HepG2 (cell line): ENCODE results near the gene PIF1. TPM values are rescaled to one million over a fixed set of nuclear protein-coding genes. Genes with fewer than 3 reads are reported as not detected.

Source experiments
- ATAC-seq: fragments of 200-7000 bp; cut with Tn5 transposase; 3 replicates; pipeline ENCODE4 v1.9.1; 2020; ENCODE audit warnings: mild to moderate bottlenecking, moderate library complexity
- BruUV-seq: library from RNA; stranded (reverse); fragments of 400-500 nt; replicated peaks from 2 replicates; lab custom pipeline; 2021; lab: Mats Ljungman, UMichigan
- CTCF ChIA-PET: fragments of 300-600 bp; formaldehyde crosslinking; extraction: SDS; loops from one replicate; lab custom pipeline; 2021; ENCODE audit warnings: low total read pairs, inconsistent platforms, low intra/inter-chr PET ratio; lab: Yijun Ruan, JAX
- POLR2A ChIA-PET: fragments of 350-600 bp; sonication (Branson Sonifier 250); formaldehyde crosslinking; loops from one replicate; lab custom pipeline; 2020; ENCODE audit warnings: antibody characterized with exemption, inconsistent platforms; lab: Yijun Ruan, JAX
- DNase-seq: peaks from one replicate; pipeline ENCODE4 v3.0.0-alpha.2; 2015; ENCODE audit warnings: low spot score
- FAIRE-seq: peaks from 3 replicates; lab custom pipeline; 2011; peaks lifted over from hg19 to GRCh38; lab: Jason Lieb, UNC
- H2AFZ ChIP-seq: one replicate; pipeline ENCODE4 v1.6.1; 2011; ENCODE audit warnings: low read length, inconsistent platforms
- H3K27ac ChIP-seq: fragments of 300-600 bp; 3 replicates; pipeline ENCODE4 v1.8.0; 2011; ENCODE audit warnings: mixed run types, mild to moderate bottlenecking, mixed read lengths, low read length, inconsistent platforms; ENCODE audit not compliant: insufficient read depth; ENCODE audit errors: extremely low read length
- H3K27me3 ChIP-seq, 2 experiments: fragments of 200-600 bp in 1 of 2; 2 replicates in 1 of 2; 3 replicates in 1 of 2; pipeline versions ENCODE4 v1.6.0 to v1.8.0; 2011; ENCODE audit warnings: low read length in 2 of 2, mild to moderate bottlenecking in 2 of 2, moderate library complexity in 2 of 2, inconsistent platforms in 1 of 2; ENCODE audit not compliant: insufficient read depth in 2 of 2, control insufficient read depth in 1 of 2
- H3K36me3 ChIP-seq, 2 experiments: fragments of 200-600 bp in 1 of 2; replicated peaks in 1 of 2; 2 replicates in 1 of 2; 3 replicates in 1 of 2; pipeline versions ENCODE4 v1.5.1 to v1.8.0; 2011; ENCODE audit warnings: low read length in 2 of 2, inconsistent platforms in 1 of 2; ENCODE audit not compliant: insufficient read depth in 2 of 2, control insufficient read depth in 1 of 2
- H3K4me1 ChIP-seq: 2 replicates; pipeline ENCODE4 v1.5.1; 2012; ENCODE audit warnings: low read length, inconsistent platforms; ENCODE audit not compliant: insufficient read depth
- H3K4me2 ChIP-seq: 2 replicates; pipeline ENCODE4 v1.6.0; 2011; ENCODE audit warnings: low read depth, low read length, inconsistent platforms
- H3K4me3 ChIP-seq, 3 experiments: fragments of 200-600 bp in 1 of 3; sonication (generic), shearing (Covaris generic) in 1 of 3; replicated peaks in 1 of 3; 2 replicates each; pipeline ENCODE4 v1.5.1; 2011 to 2016; ENCODE audit warnings: low read length in 3 of 3, inconsistent platforms in 2 of 3, low read depth in 2 of 3, mild to moderate bottlenecking in 2 of 3, control low read depth in 1 of 3, mixed read lengths in 1 of 3; ENCODE audit not compliant: insufficient read depth in 1 of 3
- H3K79me2 ChIP-seq: one replicate; pipeline ENCODE4 v1.6.1; 2011; ENCODE audit warnings: low read length, inconsistent platforms; ENCODE audit not compliant: insufficient read depth
- H3K9ac ChIP-seq: 2 replicates; pipeline ENCODE4 v1.6.0; 2011; ENCODE audit warnings: mild to moderate bottlenecking, low read depth, low read length, inconsistent platforms; ENCODE audit not compliant: insufficient read depth
- H3K9me3 ChIP-seq: 2 replicates; pipeline ENCODE4 v1.5.1; 2012; ENCODE audit warnings: mild to moderate bottlenecking, low read length
- H4K20me1 ChIP-seq: 2 replicates; pipeline ENCODE4 v1.6.0; 2011; ENCODE audit warnings: inconsistent platforms, mild to moderate bottlenecking, low read length, moderate library complexity; ENCODE audit not compliant: insufficient read depth
- ATF1 ChIP-seq: IDR thresholded peaks from 2 replicates; pipeline ENCODE4 v1.6.1; 2016; ENCODE audit warnings: mild to moderate bottlenecking, control low read depth
- CBX2 ChIP-seq, 2 experiments: fragments of 200-600 bp in 1 of 2; sonication (generic); formaldehyde crosslinking in 1 of 2; IDR thresholded peaks; 2 replicates each; pipeline versions ENCODE4 v1.7.0 to v1.8.1; 2018 to 2022; ENCODE audit warnings: low read depth in 2 of 2, low read length in 1 of 2, mild to moderate bottlenecking in 1 of 2, missing genetic modification reagents in 1 of 2
- CC2D1A ChIP-seq: sonication (generic); formaldehyde crosslinking; IDR thresholded peaks from 2 replicates; pipeline ENCODE4 v1.8.1; 2023; ENCODE audit warnings: mild to moderate bottlenecking, missing genetic modification reagents
- HOXA5 ChIP-seq: sonication (generic); formaldehyde crosslinking; IDR thresholded peaks from 2 replicates; pipeline ENCODE4 v1.4.0; 2020; ENCODE audit warnings: missing genetic modification reagents
- SRSF1 ChIP-seq: fragments of 200-400 bp; formaldehyde crosslinking; optimal IDR thresholded peaks from 2 replicates; pipeline ENCODE3; 2017; ENCODE audit warnings: mild to moderate bottlenecking, low read depth, low read length, moderate library complexity
- TP53 ChIP-seq: sonication (generic); formaldehyde crosslinking; conservative IDR thresholded peaks from 2 replicates; pipeline ENCODE4 v1.4.0; 2020; ENCODE audit warnings: missing genetic modification reagents
- U2AF2 ChIP-seq: fragments of 200-400 bp; formaldehyde crosslinking; IDR thresholded peaks from 2 replicates; pipeline ENCODE4 v1.6.1; 2017; ENCODE audit warnings: low read depth, mild to moderate bottlenecking, low read length
- ZNF317 ChIP-seq: sonication (generic); formaldehyde crosslinking; IDR thresholded peaks from 2 replicates; pipeline ENCODE4 v1.5.0; 2020; ENCODE audit warnings: mild to moderate bottlenecking, missing genetic modification reagents
- ZNF569 ChIP-seq: sonication (generic); formaldehyde crosslinking; IDR thresholded peaks from 2 replicates; pipeline ENCODE4 v1.5.0; 2020; ENCODE audit warnings: mild to moderate bottlenecking, missing genetic modification reagents, moderate library complexity, borderline replicate concordance
- ZNF616 ChIP-seq: sonication (generic); formaldehyde crosslinking; IDR thresholded peaks from 2 replicates; pipeline ENCODE4 v1.5.0; 2020; ENCODE audit warnings: low read depth, mild to moderate bottlenecking, missing genetic modification reagents
- ZNF768 ChIP-seq: sonication (generic); formaldehyde crosslinking; IDR thresholded peaks from 2 replicates; pipeline ENCODE4 v1.4.0; 2020; ENCODE audit warnings: missing genetic modification reagents
- ZSCAN20 ChIP-seq: sonication (generic); formaldehyde crosslinking; IDR thresholded peaks from 2 replicates; pipeline ENCODE4 v1.4.0; 2020; ENCODE audit warnings: missing genetic modification reagents, mild to moderate bottlenecking, borderline replicate concordance
- WGBS: methylation state at CpG from one replicate; pipeline ENCODE4 v1.1.6; 2017; ENCODE audit warnings: low lambda C conversion rate; 5-methylcytosine and 5-hydroxymethylcytosine counted together
- in situ Hi-C: cut with HindIII; loops from 2 replicates; pipeline ENCODE4 v1.10.0; 2017; ENCODE audit warnings: low pct_unique_long_range_greater_than_20kb; ENCODE audit not compliant: extremely low pct_ligation_motif_present
- intact Hi-C: fragments of 100-400 bp; cut with micrococcal nuclease; formaldehyde crosslinking; loops from one replicate; pipeline ENCODE4 v1.10.0; 2022; ENCODE audit not compliant: unreplicated experiment
- polyA plus RNA-seq, 8 experiments: library from polyadenylated mRNA; depleted of rRNA in 3 of 8; stranded (reverse) in 7 of 8; unstranded in 1 of 8; fragments of >200 nt; fragmentation: Illumina TruSeq in 4 of 8; extraction: Trizol in 4 of 8; gene quantifications; 2 replicates each; pipeline versions ENCODE4 v1.2.1 to v1.2.3, GENCODE V29; 2011 to 2016; ENCODE audit warnings: low read depth in 4 of 8, missing spikeins in 1 of 8, mixed read lengths in 1 of 8; ENCODE audit not compliant: insufficient read depth in 1 of 8
- total RNA-seq, 5 experiments: library from RNA; depleted of rRNA; stranded (reverse); fragments of >200 nt; fragmentation: Illumina TruSeq; extraction: Trizol; gene quantifications; 2 replicates each; pipeline ENCODE4 v1.2.3, GENCODE V29; 2016; ENCODE audit warnings: low read depth in 1 of 5
- TF ChIP-seq, protein P1 (sequence below): fragments of 450-650 bp; IDR thresholded peaks from 2 replicates; pipeline ENCODE4 v1.6.1; 2017
- TF ChIP-seq, protein P2 (sequence below): sonication (generic); formaldehyde crosslinking; IDR thresholded peaks from 2 replicates; pipeline ENCODE4 v1.5.0; 2020; ENCODE audit warnings: missing genetic modification reagents
- TF ChIP-seq, protein P3 (sequence below): sonication (generic); formaldehyde crosslinking; IDR thresholded peaks from 2 replicates; pipeline ENCODE4 v1.9.0; 2022; ENCODE audit warnings: missing genetic modification reagents, mild to moderate bottlenecking, borderline replicate concordance
- TF ChIP-seq, protein P4 (sequence below): sonication (generic); formaldehyde crosslinking; IDR thresholded peaks from 2 replicates; pipeline ENCODE4 v1.5.0; 2020; ENCODE audit warnings: missing genetic modification reagents
- TF ChIP-seq, protein P5 (sequence below): sonication (generic); formaldehyde crosslinking; IDR thresholded peaks from 2 replicates; pipeline ENCODE4 v1.4.0; 2020; ENCODE audit warnings: missing genetic modification reagents, mild to moderate bottlenecking, borderline replicate concordance

PIF1 gene
- total and polyA plus RNA-seq, 2 of the 13 experiments (the other 11 are each of a cell fraction or from before 2014, with no cell fraction given) = 18.5 to 19.7 TPM

DNA sequence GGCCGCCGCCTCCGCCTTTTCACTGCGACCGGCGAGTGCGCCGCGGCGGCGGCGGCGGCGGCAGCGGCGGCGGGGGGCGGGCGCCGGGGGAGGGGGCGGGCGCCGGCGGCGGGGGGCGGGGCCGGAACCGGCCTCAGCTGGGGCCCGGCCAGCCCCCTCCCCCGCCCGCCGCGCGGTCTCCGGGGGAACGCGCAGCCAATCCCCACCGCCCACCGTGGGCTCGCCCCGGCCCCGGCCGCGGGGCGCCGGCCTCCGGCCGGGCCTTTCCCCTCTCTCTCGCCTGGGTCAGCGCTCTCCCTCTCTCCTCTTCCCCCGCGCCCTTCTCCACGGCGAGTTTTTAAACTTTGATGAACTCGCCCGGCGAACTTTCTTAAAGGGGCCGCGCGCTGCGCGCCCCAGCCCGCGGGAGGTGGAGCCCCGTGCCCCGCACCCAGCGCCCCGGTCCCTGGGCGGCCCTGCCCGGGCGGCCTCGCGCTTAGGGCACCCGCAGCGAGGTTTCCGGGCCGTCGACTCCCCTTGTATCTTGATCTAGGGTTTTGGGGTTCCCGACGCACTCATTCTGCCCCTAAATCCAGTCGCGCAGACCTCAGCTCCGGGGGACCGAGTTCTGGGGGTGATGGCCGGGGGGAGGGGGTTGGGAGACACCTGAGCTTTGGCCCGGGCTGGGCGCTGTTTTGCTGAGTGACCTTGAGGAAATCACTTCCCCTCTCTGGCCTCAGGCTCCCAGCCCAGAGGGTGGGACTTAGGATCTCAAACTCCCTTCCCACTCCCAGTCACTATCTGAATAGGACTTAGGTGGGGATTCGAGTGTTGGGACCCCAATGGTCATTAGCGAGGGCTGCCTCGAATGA is 49.7 kb downstream of the PIF1 start, which contains the start of gene RBPMS2:
Gene RBPMS2 (minus strand): TSS at position 39 of the 851 bp plus-strand sequence. CDS start 270 bp downstream, outside the sequence.
- intact Hi-C loops = no loop called here
- WGBS = 16% methylated on average over 21 of the region's 90 CpGs
- DNase-seq = no peak
- POLR2A ChIA-PET = no interaction called here
- BruUV-seq = no TSS peak
- Histone ChIP-seq H3K4me3 (peak within 1 kb of the TSS; percentile 54 to 69 (median 62)), H3K36me3 (no peaks in the 10 kb centered on the region), H3K4me1 (peaks cover 8% of the 10 kb centered on the region), H3K4me2 (peak within 1 kb of the TSS; percentile 69), H3K79me2 (no peaks in the 10 kb centered on the region), H3K27ac (no peak within 1 kb of the TSS), H3K27me3 (peaks cover 7 to 45% of the 10 kb centered on the region in 2 experiments; a peak in 4 of 5 replicates), H3K9me3 (no peaks in the 10 kb centered on the region)
- CTCF ChIA-PET = no interaction called here
- in situ Hi-C loops = no loop called here
- TF ChIP-seq ZSCAN20 (CRISPR knock-in tag) (no peak), SRSF1 (no peak), ZNF616 (CRISPR knock-in tag) (no peak), ZNF317 (CRISPR knock-in tag) (no peak), ZNF569 (CRISPR knock-in tag) (no peak), HOXA5 (no peak), ATF1 (CRISPR knock-in tag) (no peak), CC2D1A (CRISPR knock-in tag) (no peak), CBX2 (IDR thresholded peaks at IDR 0.05; ENCODE audit: low read depth, low read length) (no peak), CBX2 (CRISPR knock-in tag; IDR thresholded peaks at IDR 0.05; ENCODE audit: low read depth) (no peak), ZNF768 (peak; percentile 95), U2AF2 (no peak), TP53 (CRISPR knock-in tag) (no peak)
- TF ChIP-seq, protein P1, sequence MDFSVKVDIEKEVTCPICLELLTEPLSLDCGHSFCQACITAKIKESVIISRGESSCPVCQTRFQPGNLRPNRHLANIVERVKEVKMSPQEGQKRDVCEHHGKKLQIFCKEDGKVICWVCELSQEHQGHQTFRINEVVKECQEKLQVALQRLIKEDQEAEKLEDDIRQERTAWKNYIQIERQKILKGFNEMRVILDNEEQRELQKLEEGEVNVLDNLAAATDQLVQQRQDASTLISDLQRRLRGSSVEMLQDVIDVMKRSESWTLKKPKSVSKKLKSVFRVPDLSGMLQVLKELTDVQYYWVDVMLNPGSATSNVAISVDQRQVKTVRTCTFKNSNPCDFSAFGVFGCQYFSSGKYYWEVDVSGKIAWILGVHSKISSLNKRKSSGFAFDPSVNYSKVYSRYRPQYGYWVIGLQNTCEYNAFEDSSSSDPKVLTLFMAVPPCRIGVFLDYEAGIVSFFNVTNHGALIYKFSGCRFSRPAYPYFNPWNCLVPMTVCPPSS = no peak
- TF ChIP-seq, protein P2, sequence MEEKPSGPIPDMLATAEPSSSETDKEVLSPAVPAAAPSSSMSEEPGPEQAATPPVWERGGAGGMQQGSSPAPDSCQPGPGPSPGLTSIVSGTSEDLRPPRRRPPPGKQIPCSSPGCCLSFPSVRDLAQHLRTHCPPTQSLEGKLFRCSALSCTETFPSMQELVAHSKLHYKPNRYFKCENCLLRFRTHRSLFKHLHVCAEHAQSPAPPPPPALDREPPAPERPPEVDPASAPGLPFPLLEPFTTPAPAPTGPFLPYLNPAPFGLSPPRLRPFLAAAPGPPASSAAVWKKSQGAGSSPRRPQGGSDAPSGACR (CRISPR knock-in tag) = no peak
- TF ChIP-seq, protein P3, sequence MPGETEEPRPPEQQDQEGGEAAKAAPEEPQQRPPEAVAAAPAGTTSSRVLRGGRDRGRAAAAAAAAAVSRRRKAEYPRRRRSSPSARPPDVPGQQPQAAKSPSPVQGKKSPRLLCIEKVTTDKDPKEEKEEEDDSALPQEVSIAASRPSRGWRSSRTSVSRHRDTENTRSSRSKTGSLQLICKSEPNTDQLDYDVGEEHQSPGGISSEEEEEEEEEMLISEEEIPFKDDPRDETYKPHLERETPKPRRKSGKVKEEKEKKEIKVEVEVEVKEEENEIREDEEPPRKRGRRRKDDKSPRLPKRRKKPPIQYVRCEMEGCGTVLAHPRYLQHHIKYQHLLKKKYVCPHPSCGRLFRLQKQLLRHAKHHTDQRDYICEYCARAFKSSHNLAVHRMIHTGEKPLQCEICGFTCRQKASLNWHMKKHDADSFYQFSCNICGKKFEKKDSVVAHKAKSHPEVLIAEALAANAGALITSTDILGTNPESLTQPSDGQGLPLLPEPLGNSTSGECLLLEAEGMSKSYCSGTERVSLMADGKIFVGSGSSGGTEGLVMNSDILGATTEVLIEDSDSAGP (CRISPR knock-in tag) = peak; percentile 69
- TF ChIP-seq, protein P4, sequence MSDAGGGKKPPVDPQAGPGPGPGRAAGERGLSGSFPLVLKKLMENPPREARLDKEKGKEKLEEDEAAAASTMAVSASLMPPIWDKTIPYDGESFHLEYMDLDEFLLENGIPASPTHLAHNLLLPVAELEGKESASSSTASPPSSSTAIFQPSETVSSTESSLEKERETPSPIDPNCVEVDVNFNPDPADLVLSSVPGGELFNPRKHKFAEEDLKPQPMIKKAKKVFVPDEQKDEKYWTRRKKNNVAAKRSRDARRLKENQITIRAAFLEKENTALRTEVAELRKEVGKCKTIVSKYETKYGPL = no peak
- TF ChIP-seq, protein P5, sequence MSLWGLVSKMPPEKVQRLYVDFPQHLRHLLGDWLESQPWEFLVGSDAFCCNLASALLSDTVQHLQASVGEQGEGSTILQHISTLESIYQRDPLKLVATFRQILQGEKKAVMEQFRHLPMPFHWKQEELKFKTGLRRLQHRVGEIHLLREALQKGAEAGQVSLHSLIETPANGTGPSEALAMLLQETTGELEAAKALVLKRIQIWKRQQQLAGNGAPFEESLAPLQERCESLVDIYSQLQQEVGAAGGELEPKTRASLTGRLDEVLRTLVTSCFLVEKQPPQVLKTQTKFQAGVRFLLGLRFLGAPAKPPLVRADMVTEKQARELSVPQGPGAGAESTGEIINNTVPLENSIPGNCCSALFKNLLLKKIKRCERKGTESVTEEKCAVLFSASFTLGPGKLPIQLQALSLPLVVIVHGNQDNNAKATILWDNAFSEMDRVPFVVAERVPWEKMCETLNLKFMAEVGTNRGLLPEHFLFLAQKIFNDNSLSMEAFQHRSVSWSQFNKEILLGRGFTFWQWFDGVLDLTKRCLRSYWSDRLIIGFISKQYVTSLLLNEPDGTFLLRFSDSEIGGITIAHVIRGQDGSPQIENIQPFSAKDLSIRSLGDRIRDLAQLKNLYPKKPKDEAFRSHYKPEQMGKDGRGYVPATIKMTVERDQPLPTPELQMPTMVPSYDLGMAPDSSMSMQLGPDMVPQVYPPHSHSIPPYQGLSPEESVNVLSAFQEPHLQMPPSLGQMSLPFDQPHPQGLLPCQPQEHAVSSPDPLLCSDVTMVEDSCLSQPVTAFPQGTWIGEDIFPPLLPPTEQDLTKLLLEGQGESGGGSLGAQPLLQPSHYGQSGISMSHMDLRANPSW = no peak
- TF ChIP-seq, all 625 proteins: peak for 2
- FAIRE-seq (no peak), ATAC-seq (no peak)
- Histone ChIP-seq H4K20me1 (no peaks in the 10 kb centered on the region), H2AFZ (no peak within 1 kb of the TSS), H3K9ac (no peak within 1 kb of the TSS)
